ENCODE results near the gene APBB1.

DNA sequence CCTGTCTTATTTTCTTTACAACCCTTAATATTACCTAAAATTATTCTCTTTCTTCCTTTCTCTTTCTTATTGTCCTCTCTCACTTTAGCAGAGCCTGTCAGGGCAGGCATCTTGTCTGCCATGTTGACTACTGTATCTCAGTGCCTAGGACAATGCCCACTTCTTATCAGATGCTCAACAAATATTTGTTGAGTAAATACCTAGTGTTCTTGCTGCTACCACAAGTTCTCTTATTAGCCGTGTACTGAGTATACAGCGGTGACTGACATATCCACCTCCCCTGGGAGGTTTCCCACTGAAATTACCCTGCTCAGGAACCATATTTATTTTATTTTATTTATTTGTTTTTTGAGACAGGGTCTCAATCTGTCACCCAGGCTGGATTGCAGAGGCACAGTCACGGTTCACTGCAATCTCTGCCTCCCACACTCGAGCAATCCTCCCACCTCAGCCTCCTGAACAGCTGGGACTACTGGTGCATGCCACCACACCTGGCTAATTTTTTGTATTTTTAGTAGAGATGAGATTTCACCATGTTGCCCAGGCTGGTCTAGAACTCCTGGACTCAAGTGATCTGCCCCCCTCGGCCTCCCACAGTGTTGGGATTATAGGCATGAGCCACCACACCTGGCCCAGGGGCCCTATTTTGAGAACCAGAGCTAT is 15.2 kb upstream of the APBB1 start:
- TF ChIP-seq EP300 (IDR thresholded peaks at IDR 0.05) (no peak), POLR2AphosphoS5 (IDR thresholded peaks at IDR 0.05) (no peak)

Data from suprapubic skin (tissue), 4 donors.